Thymus (tissue), 11 donors: ENCODE measurements around the gene C1orf167. TPM values are rescaled to one million over a fixed set of nuclear protein-coding genes. Genes with fewer than 3 reads are reported as not detected.
"Not testable (repeated sequence)": the region's sequence is repeated elsewhere in the genome, so short reads cannot be mapped to it uniquely, and the experiment has no call there.

Experiments used
- DNase-seq, 9 donors: peaks; one replicate each; pipeline ENCODE4 v3.0.0-alpha.2; 2013; ENCODE audit warnings: low spot score in 9 of 9, low read depth in 6 of 9, missing footprints in 1 of 9
- H3K27ac ChIP-seq, 2 donors: one replicate each; pipeline ENCODE4 v1.5.1; 2013; ENCODE audit warnings: control low read depth in 1 of 2, low read depth in 1 of 2, low read length in 1 of 2, mild to moderate bottlenecking in 1 of 2, moderate library complexity in 1 of 2
- H3K27me3 ChIP-seq, 2 donors: one replicate each; pipeline ENCODE4 v1.5.1; 2013; ENCODE audit warnings: low read length in 1 of 2; ENCODE audit not compliant: control insufficient read depth in 2 of 2, insufficient read depth in 1 of 2
- H3K36me3 ChIP-seq, 2 donors: one replicate each; pipeline ENCODE4 v1.5.1; 2013; ENCODE audit warnings: low read length in 1 of 2, mild to moderate bottlenecking in 1 of 2, moderate library complexity in 1 of 2; ENCODE audit not compliant: control insufficient read depth in 2 of 2, insufficient read depth in 2 of 2
- H3K4me1 ChIP-seq, 2 donors: one replicate each; pipeline ENCODE4 v1.5.1; 2013; ENCODE audit warnings: low read length in 2 of 2; ENCODE audit not compliant: control insufficient read depth in 2 of 2, insufficient read depth in 2 of 2
- H3K4me3 ChIP-seq, 2 donors: one replicate each; pipeline ENCODE4 v1.5.1; 2013; ENCODE audit warnings: low read length in 2 of 2, control low read depth in 1 of 2, mild to moderate bottlenecking in 1 of 2
- H3K9me3 ChIP-seq, 2 donors: one replicate each; pipeline ENCODE4 v1.5.1; 2013; ENCODE audit warnings: low read length in 1 of 2, mild to moderate bottlenecking in 1 of 2; ENCODE audit not compliant: control insufficient read depth in 2 of 2, insufficient read depth in 1 of 2
- WGBS: extraction: QIAGEN DNeasy Blood & Tissue Kit; methylation state at CpG from one replicate; pipeline ENCODE4 v1.1.7; 2013; 5-methylcytosine and 5-hydroxymethylcytosine counted together
- polyA plus RNA-seq: library from polyadenylated mRNA; stranded (reverse); fragments of 200-250 nt; gene quantifications from one replicate; pipeline ENCODE4 v1.2.3, GENCODE V29; 2013
- total RNA-seq: library from RNA; stranded (reverse); fragments of 120-200 nt; gene quantifications from one replicate; pipeline ENCODE4 v1.2.4, GENCODE V29; 2013
- donor health status: healthy.

C1orf167 gene
- total and polyA plus RNA-seq, 2 donors: 0.14 to 1.5 TPM

GRCh38 chr1:11797525-11798216 lies 35.7 kb downstream of the C1orf167 start:
- 97% methylated on average over 6 of the region's 6 CpGs for WGBS
- DNase-seq: no peak
- Histone ChIP-seq H3K4me1 (peaks cover 0 to 3% of the 10 kb centered on the region in 2 donors), H3K27me3 (no peaks in the 10 kb centered on the region), H3K9me3 (no peaks in the 10 kb centered on the region), H3K36me3 (peaks cover 45 to 59% of the 10 kb centered on the region in 2 donors), H3K27ac (no peak overlapping the region), H3K4me3 (no peak overlapping the region)

- Histone ChIP-seq H3K27ac (no peak overlapping the region), H3K27me3 (no peaks in the 10 kb centered on the region), H3K4me3 (no peak overlapping the region), H3K36me3 (peaks cover 42 to 52% of the 10 kb centered on the region in 2 donors), H3K4me1 (peaks cover 11 to 17% of the 10 kb centered on the region in 2 donors), H3K9me3 (no peaks in the 10 kb centered on the region)
- DNase-seq: no peak
- over 99% methylated on average over 5 of the region's 5 CpGs for WGBS
Measured at GRCh38 chr1:11799099-11799498, 37.1 kb downstream of the C1orf167 start.

- Histone ChIP-seq H3K27me3 (no peaks in the 10 kb centered on the region), H3K36me3 (peaks cover 34 to 45% of the 10 kb centered on the region in 2 donors), H3K4me3 (no peak overlapping the region), H3K4me1 (peaks cover 18 to 25% of the 10 kb centered on the region in 2 donors), H3K27ac (no peak overlapping the region), H3K9me3 (no peaks in the 10 kb centered on the region)
- 97% methylated on average over 9 of the region's 9 CpGs for WGBS
- DNase-seq: no peak
Measured at GRCh38 chr1:11799896-11800295, 37.9 kb downstream of the C1orf167 start.

DNA sequence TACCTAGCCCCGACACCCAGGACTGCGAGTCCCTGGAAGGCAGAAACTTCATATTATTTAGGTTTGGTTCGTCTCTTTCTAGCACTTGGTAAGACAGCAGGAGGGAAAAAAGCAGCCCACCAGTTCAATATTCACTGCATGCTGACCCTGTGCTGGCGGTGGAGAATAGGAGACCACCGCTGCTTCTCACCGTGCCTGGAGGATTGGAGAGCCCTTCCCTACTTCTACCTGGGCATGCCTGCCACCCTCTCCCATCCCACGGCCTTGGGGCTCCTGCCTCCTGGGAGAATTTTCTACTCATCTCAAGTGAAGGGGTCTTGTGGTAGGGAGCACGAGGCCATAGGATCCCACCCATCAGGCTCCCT lies 38.4 kb downstream of the C1orf167 start:
- Histone ChIP-seq H3K4me1 (peaks cover 23 to 30% of the 10 kb centered on the region in 2 donors), H3K36me3 (peaks cover 29 to 43% of the 10 kb centered on the region in 2 donors), H3K27ac (no peak overlapping the region), H3K4me3 (no peak overlapping the region), H3K9me3 (no peaks in the 10 kb centered on the region), H3K27me3 (no peaks in the 10 kb centered on the region)
- DNase-seq: no peak
- WGBS: 97% methylated on average over 8 of the region's 8 CpGs

- Histone ChIP-seq H3K36me3 (peaks cover 24 to 38% of the 10 kb centered on the region in 2 donors), H3K4me3 (no peak overlapping the region), H3K9me3 (no peaks in the 10 kb centered on the region), H3K4me1 (peaks cover 23 to 31% of the 10 kb centered on the region in 2 donors), H3K27ac (no peak overlapping the region), H3K27me3 (no peaks in the 10 kb centered on the region)
- WGBS: 98% methylated on average over 21 of the region's 21 CpGs
- DNase-seq: no peak
Measured at GRCh38 chr1:11800756-11801433, 38.9 kb downstream of the C1orf167 start.

DNA sequence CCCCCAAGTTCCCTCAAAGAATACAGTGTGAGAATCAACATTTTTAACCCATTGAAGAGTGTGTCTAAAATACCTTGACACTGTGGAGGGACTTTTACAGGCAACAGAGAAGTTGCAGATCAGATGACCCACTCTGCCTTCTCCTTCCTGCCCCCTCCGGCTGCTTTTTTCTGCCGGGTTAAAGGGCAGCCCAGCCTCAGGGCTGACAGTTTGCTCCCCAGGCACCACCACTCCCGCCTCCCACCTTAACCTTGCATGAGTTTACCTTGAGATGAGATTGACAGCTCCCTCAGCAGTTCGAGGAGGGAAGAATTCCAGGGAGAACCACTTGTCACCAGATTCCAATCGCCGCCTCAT lies 40.6 kb downstream of the C1orf167 start:
- H3K4me3 ChIP-seq: peak overlapping the region in 1 of 2 donors; percentile 47
- no peaks in the 10 kb centered on the region for H3K27me3 ChIP-seq
- no peaks in the 10 kb centered on the region for H3K9me3 ChIP-seq
- no peak for DNase-seq
- WGBS: 66% methylated on average over 6 of the region's 6 CpGs
- peaks cover 18 to 37% of the 10 kb centered on the region in 2 donors for H3K36me3 ChIP-seq
- H3K27ac ChIP-seq: peak overlapping the region in 1 of 2 donors; percentile 85
- peaks cover 28 to 42% of the 10 kb centered on the region in 2 donors for H3K4me1 ChIP-seq

DNA sequence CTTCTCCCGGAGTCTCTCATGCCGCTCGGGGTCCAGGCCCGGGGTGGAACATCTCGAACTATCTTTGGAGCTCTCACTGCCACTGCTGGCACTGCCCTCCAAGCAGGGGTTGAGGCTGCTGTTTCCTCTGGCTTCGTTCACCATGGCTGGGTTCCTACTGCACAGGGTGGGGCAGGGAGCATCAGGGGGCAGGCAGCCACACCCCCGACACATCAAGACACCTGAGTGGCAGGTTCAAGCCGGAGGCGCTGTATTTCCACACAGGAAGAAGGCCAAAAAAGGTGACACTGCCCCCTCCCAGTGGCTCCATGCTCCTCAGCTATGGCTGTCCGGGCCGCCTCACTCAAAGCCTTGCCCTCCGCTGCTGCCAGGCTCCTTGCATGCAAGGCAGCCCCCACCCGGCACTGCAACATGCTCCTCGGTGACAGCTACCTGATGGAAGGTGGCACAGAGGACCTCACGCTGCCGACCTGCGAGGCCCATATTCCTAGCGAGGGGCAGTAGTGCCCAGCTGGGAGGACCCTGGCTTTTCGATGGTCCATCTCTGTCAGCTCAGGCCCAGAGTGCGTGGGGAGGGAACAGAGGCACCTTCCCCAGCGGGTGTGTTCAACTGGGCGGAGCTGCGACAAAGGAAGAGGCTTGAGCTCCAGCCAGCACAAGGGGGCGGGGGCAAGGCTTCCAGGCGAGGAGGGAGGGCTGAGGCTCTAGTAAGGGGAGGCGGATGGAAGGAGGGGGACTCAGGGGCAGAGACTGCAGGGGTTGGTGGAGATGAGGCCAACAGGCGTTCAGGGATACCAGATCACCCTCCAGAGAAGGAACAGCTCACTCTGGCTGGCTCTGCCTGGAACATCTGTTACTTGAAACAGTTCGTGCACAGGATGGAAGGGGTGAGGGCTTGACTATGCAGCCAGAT lies 41.2 kb downstream of the C1orf167 start:
- H3K4me3 ChIP-seq: peak overlapping the region; percentile 41 to 47
- 31% methylated on average over 28 of the region's 28 CpGs for WGBS
- peaks cover 16 to 38% of the 10 kb centered on the region in 2 donors for H3K36me3 ChIP-seq
- H3K27me3 ChIP-seq: no peaks in the 10 kb centered on the region
- peaks cover 28 to 42% of the 10 kb centered on the region in 2 donors for H3K4me1 ChIP-seq
- peak; percentile 45 to 91 (median 74) for DNase-seq
- no peaks in the 10 kb centered on the region for H3K9me3 ChIP-seq
- peak overlapping the region; percentile 73 to 85 for H3K27ac ChIP-seq

GRCh38 chr1:11803924-11804665 lies 42.1 kb downstream of the C1orf167 start:
- WGBS: 85% methylated on average over 9 of the region's 9 CpGs
- Histone ChIP-seq H3K36me3 (peaks cover 16 to 36% of the 10 kb centered on the region in 2 donors), H3K4me1 (peaks cover 28 to 42% of the 10 kb centered on the region in 2 donors), H3K27ac (peak overlapping the region; percentile 73 to 85)
- not testable (repeated sequence) for H3K27me3 ChIP-seq, H3K9me3 ChIP-seq, H3K4me3 ChIP-seq, DNase-seq
